Adrenal gland (tissue), 5 donors: ENCODE data around the gene HEPHL1.

Experiments used
- POLR2A ChIP-seq, 2 donors: fragments of 450-650 bp; IDR thresholded peaks; one replicate each; pipeline ENCODE4 v1.6.1; 2017; ENCODE audit warnings: antibody characterized with exemption in 2 of 2, mild to moderate bottlenecking in 2 of 2, moderate library complexity in 1 of 2
- TF ChIP-seq, protein P1 (sequence below), 6 experiments: fragments of 450-650 bp in 4 of 6; fragments of 200-600 bp in 2 of 6; sonication (generic) in 1 of 6; IDR thresholded peaks; 1 replicate in 5 of 6; 2 replicates in 1 of 6; pipeline versions ENCODE4 v1.5.1 to v1.8.0; 2016 to 2021; ENCODE audit warnings: antibody characterized with exemption in 6 of 6, mild to moderate bottlenecking in 2 of 6, moderate library complexity in 1 of 6
- donor health status: DM: no; HTN: no; CAD: no.

DNA sequence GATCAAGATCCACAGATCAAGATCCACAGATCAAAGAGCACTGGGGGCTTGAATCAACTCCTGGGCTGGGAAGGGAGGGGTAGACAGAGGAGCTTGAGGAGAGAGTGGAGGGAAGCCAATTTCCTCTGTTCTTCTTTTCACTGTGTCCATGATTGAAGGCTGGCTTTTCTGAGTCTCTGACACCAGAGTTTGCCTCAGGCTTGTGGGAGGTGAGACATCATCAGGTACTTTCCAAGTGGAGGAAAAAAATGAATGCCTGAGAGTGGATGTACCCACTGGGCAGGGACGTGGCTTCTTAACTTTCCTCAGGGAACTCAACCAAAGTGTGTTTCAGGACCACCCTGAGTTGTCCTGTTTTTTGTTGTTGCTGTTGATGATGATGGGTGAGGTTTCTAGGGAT is 11.0 kb upstream of the HEPHL1 start:
- TF ChIP-seq, protein P1, sequence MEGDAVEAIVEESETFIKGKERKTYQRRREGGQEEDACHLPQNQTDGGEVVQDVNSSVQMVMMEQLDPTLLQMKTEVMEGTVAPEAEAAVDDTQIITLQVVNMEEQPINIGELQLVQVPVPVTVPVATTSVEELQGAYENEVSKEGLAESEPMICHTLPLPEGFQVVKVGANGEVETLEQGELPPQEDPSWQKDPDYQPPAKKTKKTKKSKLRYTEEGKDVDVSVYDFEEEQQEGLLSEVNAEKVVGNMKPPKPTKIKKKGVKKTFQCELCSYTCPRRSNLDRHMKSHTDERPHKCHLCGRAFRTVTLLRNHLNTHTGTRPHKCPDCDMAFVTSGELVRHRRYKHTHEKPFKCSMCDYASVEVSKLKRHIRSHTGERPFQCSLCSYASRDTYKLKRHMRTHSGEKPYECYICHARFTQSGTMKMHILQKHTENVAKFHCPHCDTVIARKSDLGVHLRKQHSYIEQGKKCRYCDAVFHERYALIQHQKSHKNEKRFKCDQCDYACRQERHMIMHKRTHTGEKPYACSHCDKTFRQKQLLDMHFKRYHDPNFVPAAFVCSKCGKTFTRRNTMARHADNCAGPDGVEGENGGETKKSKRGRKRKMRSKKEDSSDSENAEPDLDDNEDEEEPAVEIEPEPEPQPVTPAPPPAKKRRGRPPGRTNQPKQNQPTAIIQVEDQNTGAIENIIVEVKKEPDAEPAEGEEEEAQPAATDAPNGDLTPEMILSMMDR (IDR thresholded peaks at IDR 0.05) = no peak
- TF ChIP-seq POLR2A (IDR thresholded peaks at IDR 0.05) = no peak
